CD4-positive, alpha-beta T cell treated with Interleukin-4 for 1 hour (primary cell): ENCODE data around the gene MBNL1.
"Not testable (repeated sequence)": the region's sequence is repeated elsewhere in the genome, so short reads cannot be mapped to it uniquely, and the experiment has no call there.

Experiments
- DNase-seq, 2 donors: peaks; one replicate each; pipeline ENCODE4 v3.0.0-alpha.2; 2020 to 2022

Gene MBNL1

GRCh38 chr3:152350776-152351175, 82.0 kb downstream of the MBNL1 start:
- DNase-seq = peak in 1 of 2 donors; percentile 35

- DNase-seq = no peak
Measured at GRCh38 chr3:152352554-152352953, 83.8 kb downstream of the MBNL1 start.

GRCh38 chr3:152353578-152353977, 84.8 kb downstream of the MBNL1 start:
- DNase-seq = no peak

- no peak for DNase-seq
Measured at GRCh38 chr3:152355744-152356665, 87.3 kb downstream of the MBNL1 start.

GRCh38 chr3:152356870-152357276, 88.1 kb downstream of the MBNL1 start:
- DNase-seq = peak in 1 of 2 donors; percentile 20

- no peak for DNase-seq
Measured at GRCh38 chr3:152357587-152357986, 88.9 kb downstream of the MBNL1 start.

- DNase-seq = no peak
Measured at GRCh38 chr3:152359385-152360248, 90.9 kb downstream of the MBNL1 start.

GRCh38 chr3:152360302-152360701, 91.6 kb downstream of the MBNL1 start:
- no peak for DNase-seq

GRCh38 chr3:152360966-152361365, 92.2 kb downstream of the MBNL1 start:
- no peak for DNase-seq

- no peak for DNase-seq
Measured at GRCh38 chr3:152362086-152362485, 93.4 kb downstream of the MBNL1 start.

- DNase-seq = no peak
Measured at GRCh38 chr3:152364237-152364636, 95.5 kb downstream of the MBNL1 start.

GRCh38 chr3:152365126-152365525, 96.4 kb downstream of the MBNL1 start:
- DNase-seq = no peak

GRCh38 chr3:152365766-152366593, 97.3 kb downstream of the MBNL1 start:
- DNase-seq = no peak

- DNase-seq = not testable (repeated sequence)
Measured at GRCh38 chr3:152367192-152367591, 98.5 kb downstream of the MBNL1 start.

- DNase-seq = not testable (repeated sequence)
Measured at GRCh38 chr3:152372633-152373032, 103.9 kb downstream of the MBNL1 start.

GRCh38 chr3:152373379-152373778, 104.7 kb downstream of the MBNL1 start:
- no peak for DNase-seq

GRCh38 chr3:152374262-152374990, 105.7 kb downstream of the MBNL1 start:
- DNase-seq = no peak

GRCh38 chr3:152375546-152375945, 106.8 kb downstream of the MBNL1 start:
- no peak for DNase-seq

- DNase-seq = peak; percentile 39 to 77
Measured at GRCh38 chr3:152376351-152377183, 107.8 kb downstream of the MBNL1 start.

- DNase-seq = no peak
Measured at GRCh38 chr3:152377184-152377570, 108.4 kb downstream of the MBNL1 start.

GRCh38 chr3:152379415-152380042, 110.8 kb downstream of the MBNL1 start:
- no peak for DNase-seq
